HCT116 (cell line): ENCODE measurements around the gene NAGK. TPM values are rescaled to one million over a fixed set of nuclear protein-coding genes. Genes with fewer than 3 reads are reported as not detected.
A peak's percentile ranks its signal among the peaks of the same experiment; 100 is the strongest.
"Not testable (repeated sequence)": the region's sequence is repeated elsewhere in the genome, so short reads cannot be mapped to it uniquely, and the experiment has no call there.

Source experiments
- ATAC-seq: fragments of 200-7000 bp; cut with Tn5 transposase; 2 replicates; pipeline ENCODE4 v1.9.1; 2020; ENCODE audit warnings: mild to moderate bottlenecking, moderate library complexity
- BruUV-seq: library from RNA; stranded (reverse); fragments of 400-500 nt; replicated peaks from 2 replicates; lab custom pipeline; 2021; lab: Mats Ljungman, UMichigan
- CTCF ChIA-PET: fragments of 300-600 bp; sonication (Branson Sonifier 250); formaldehyde crosslinking; loops from one replicate; lab custom pipeline; 2021; ENCODE audit warnings: antibody characterized with exemption; lab: Charles Lee
- POLR2A ChIA-PET: fragments of 300-600, 350-600 bp; sonication (Branson Sonifier 250); formaldehyde crosslinking; loops from one replicate; lab custom pipeline; 2021; ENCODE audit warnings: antibody characterized with exemption; lab: Charles Lee
- RAD21 ChIA-PET, 2 experiments: fragments of 300-600 bp; sonication (Branson Sonifier 250); formaldehyde crosslinking; loops; one replicate each; lab custom pipeline; 2023; ENCODE audit warnings: low total read pairs in 2 of 2; ENCODE audit not compliant: uncharacterized antibody in 2 of 2, unreplicated experiment in 2 of 2, low non-redundant PET in 1 of 2; lab: Charles Lee
- DNase-seq: peaks from one replicate; pipeline ENCODE4 v3.0.0-alpha.2; 2010; ENCODE audit warnings: low read depth, low spot score
- H2AFZ ChIP-seq: fragments of 200-600 bp; shearing (Covaris generic), sonication (generic); 2 replicates; pipeline ENCODE4 v1.6.1; 2017; ENCODE audit warnings: low read depth, mixed run types, mixed read lengths, antibody characterized with exemption, low read length; ENCODE audit not compliant: poor library complexity, severe bottlenecking
- H3K27ac ChIP-seq: 2 replicates; pipeline ENCODE4 v1.5.1; 2012; ENCODE audit warnings: low read depth, low read length
- H3K27me3 ChIP-seq: fragments of 200-600 bp; sonication (generic); 2 replicates; pipeline ENCODE4 v1.6.1; 2016; ENCODE audit warnings: mixed run types, low read length, mixed read lengths; ENCODE audit not compliant: insufficient read depth
- H3K36me3 ChIP-seq, 2 experiments: fragments of 200-500 bp in 1 of 2; fragments of 200-600 bp in 1 of 2; sonication (Bioruptor generic) in 1 of 2; sonication (generic) in 1 of 2; 2 replicates each; pipeline versions ENCODE4 v1.5.1 to v1.6.1; 2014 to 2016; ENCODE audit warnings: low read length in 2 of 2, inconsistent platforms in 1 of 2, mixed read lengths in 1 of 2, mixed run types in 1 of 2; ENCODE audit not compliant: insufficient read depth in 2 of 2, control insufficient read depth in 1 of 2
- H3K4me1 ChIP-seq, 2 experiments: fragments of 200-600 bp in 1 of 2; sonication (generic) in 1 of 2; 2 replicates each; pipeline versions ENCODE4 v1.5.1 to v1.6.1; 2012 to 2017; ENCODE audit warnings: low read length in 2 of 2, inconsistent platforms in 1 of 2, mild to moderate bottlenecking in 1 of 2, mixed read lengths in 1 of 2, mixed run types in 1 of 2, moderate library complexity in 1 of 2; ENCODE audit not compliant: insufficient read depth in 2 of 2, control insufficient read depth in 1 of 2
- H3K4me2 ChIP-seq: fragments of 200-600 bp; sonication (generic); 2 replicates; pipeline ENCODE4 v1.6.1; 2017; ENCODE audit warnings: mixed run types, low read length, mixed read lengths
- H3K4me3 ChIP-seq, 2 experiments: fragments of 200-600 bp in 1 of 2; sonication (generic) in 1 of 2; replicated peaks in 1 of 2; 2 replicates each; pipeline ENCODE4 v1.5.1; 2011 to 2016; ENCODE audit warnings: low read length in 2 of 2, control low read depth in 1 of 2, low read depth in 1 of 2, mild to moderate bottlenecking in 1 of 2, mixed read lengths in 1 of 2, mixed run types in 1 of 2
- H3K79me2 ChIP-seq: fragments of 200-600 bp; sonication (generic); 2 replicates; pipeline ENCODE4 v1.6.1; 2017; ENCODE audit warnings: mild to moderate bottlenecking, mixed run types, low read length, moderate library complexity, mixed read lengths; ENCODE audit not compliant: insufficient read depth
- H3K9ac ChIP-seq: fragments of 200-600 bp; sonication (generic); 2 replicates; pipeline ENCODE4 v1.6.1; 2016; ENCODE audit warnings: low read length, mixed read lengths
- H3K9me2 ChIP-seq: fragments of 200-600 bp; sonication (generic), shearing (Covaris generic); 2 replicates; pipeline ENCODE4 v1.6.1; 2017; ENCODE audit warnings: mixed run types, mild to moderate bottlenecking, moderate library complexity; ENCODE audit not compliant: insufficient read depth
- H3K9me3 ChIP-seq, 2 experiments: fragments of 200-500 bp in 1 of 2; fragments of 200-600 bp in 1 of 2; sonication (Bioruptor generic) in 1 of 2; sonication (generic) in 1 of 2; 2 replicates each; pipeline ENCODE4 v1.6.1; 2014 to 2017; ENCODE audit warnings: low read length in 2 of 2, mixed read lengths in 2 of 2, inconsistent platforms in 1 of 2, low read depth in 1 of 2, mild to moderate bottlenecking in 1 of 2, mixed run types in 1 of 2, moderate library complexity in 1 of 2; ENCODE audit not compliant: control insufficient read depth in 1 of 2, insufficient read depth in 1 of 2
- H4K20me1 ChIP-seq: fragments of 200-600 bp; sonication (generic), shearing (Covaris generic); 2 replicates; pipeline ENCODE4 v1.6.1; 2017; ENCODE audit warnings: mixed run types, mild to moderate bottlenecking, moderate library complexity; ENCODE audit not compliant: insufficient read depth
- MAX ChIP-seq: IDR thresholded peaks from 2 replicates; pipeline ENCODE4 v1.6.1; 2012
- RAD21 ChIP-seq: IDR thresholded peaks from 2 replicates; pipeline ENCODE4 v1.6.1; 2012; ENCODE audit warnings: low read depth, mild to moderate bottlenecking
- TCF7L2 ChIP-seq: IDR thresholded peaks from 2 replicates; pipeline ENCODE4 v1.7.0; 2011; ENCODE audit warnings: borderline replicate concordance, inconsistent platforms; ENCODE audit not compliant: insufficient read depth, insufficient read length; ENCODE audit errors: extremely low read depth
- YY1 ChIP-seq: IDR thresholded peaks from 2 replicates; pipeline ENCODE4 v1.6.1; 2011; ENCODE audit warnings: low read length, low read depth, moderate library complexity, mild to moderate bottlenecking; ENCODE audit not compliant: insufficient replicate concordance; ENCODE audit errors: extremely low read depth
- intact Hi-C: fragments of 100-400 bp; cut with micrococcal nuclease; formaldehyde crosslinking; loops from 2 replicates; pipeline ENCODE4 v1.10.0; 2022
- total RNA-seq: library from RNA; stranded (reverse); gene quantifications from one replicate; pipeline ENCODE4 v1.2.1, GENCODE V29; 2021; ENCODE audit not compliant: unreplicated experiment

NAGK gene
- total RNA-seq, 1 experiment from 2014 or later = 36.8 TPM

- TF ChIP-seq TCF7L2 = no peak
- TF ChIP-seq MAX = no peak
- no peak for TF ChIP-seq YY1
Measured at GRCh38 chr2:71048096-71048495, 20.4 kb upstream of the NAGK start (continued).

DNA sequence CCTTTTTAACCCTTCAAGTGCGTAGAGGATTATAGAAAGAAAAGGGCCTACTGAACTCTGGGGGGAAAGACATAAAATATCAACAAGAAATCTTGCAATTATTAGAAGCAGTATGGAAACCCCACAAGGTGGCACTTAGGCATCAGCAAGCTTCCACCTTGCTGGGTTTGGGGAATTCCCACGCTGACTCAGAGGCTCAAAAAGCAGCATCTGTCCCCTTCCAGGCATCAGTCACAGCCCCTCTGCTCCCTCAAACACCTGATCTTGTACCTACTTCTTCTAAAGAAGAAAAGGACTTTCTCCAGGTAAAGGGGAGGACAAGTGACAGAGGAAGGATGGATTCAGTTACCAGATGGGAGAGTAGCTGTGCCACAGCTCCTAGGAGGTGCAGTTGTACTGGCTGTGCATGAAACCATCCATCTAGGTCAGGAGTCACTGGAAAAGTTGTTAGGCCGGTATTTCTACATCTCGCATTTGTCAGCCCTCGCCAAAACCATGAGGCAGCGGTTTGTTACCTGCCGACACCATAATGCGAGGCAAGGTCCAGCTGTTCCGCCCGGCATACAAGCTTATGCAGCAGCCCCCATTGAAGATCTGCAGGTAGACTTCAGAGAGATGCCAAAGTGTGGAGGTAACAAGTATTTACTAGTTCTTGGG, 18.6 kb upstream of the NAGK start:
- H3K79me2 ChIP-seq, intact Hi-C loops, POLR2A ChIA-PET, H3K4me3 ChIP-seq, H3K9me3 ChIP-seq, H3K36me3 ChIP-seq, BruUV-seq, RAD21 ChIA-PET, ATAC-seq, H3K9ac ChIP-seq, H3K4me1 ChIP-seq, H3K9me2 ChIP-seq, H3K27ac ChIP-seq, H4K20me1 ChIP-seq, H3K27me3 ChIP-seq, H2AFZ ChIP-seq, DNase-seq: not testable (repeated sequence)
- CTCF ChIA-PET = interaction anchor here (1.0 to 1.1 kb wide), 2 partner anchors 19 to 51 kb away, joined by 3 to 4 read pairs; partner anchors contain the start of gene NAGK
- TF ChIP-seq MAX (peak; percentile 58), RAD21 (peak; percentile 32; the same call in 1 of the 2 replicates)
- H3K4me2 ChIP-seq = peak overlapping the region; percentile 27; the same call in 1 of the 2 replicates

DNA sequence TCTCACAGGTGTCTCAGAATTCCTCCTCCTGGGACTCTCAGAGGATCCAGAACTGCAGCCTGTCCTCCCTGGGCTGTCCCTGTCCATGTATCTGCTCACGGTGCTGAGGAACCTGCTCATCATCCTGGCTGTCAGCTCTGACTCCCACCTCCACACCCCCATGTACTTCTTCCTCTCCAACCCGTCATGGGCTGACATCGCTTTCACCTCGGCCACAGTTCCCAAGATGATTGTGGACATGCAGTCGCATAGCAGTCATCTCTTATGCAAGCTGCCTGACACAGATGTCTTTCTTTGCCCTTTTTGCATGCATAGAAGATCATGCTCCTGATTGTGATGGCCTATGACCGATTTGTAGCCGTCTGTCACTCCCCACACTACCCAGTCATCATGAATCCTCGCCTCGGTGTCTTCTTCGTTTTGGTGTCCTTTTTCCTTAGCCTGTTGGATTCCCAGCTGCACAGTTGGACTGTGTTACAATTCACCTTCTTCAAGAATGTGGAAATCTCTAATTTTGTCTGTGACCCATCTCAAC, 13.2 kb upstream of the NAGK start:
- POLR2A ChIA-PET, BruUV-seq, H4K20me1 ChIP-seq, H3K27ac ChIP-seq, CTCF ChIA-PET, H3K36me3 ChIP-seq, H3K4me1 ChIP-seq, H2AFZ ChIP-seq, RAD21 ChIA-PET, H3K79me2 ChIP-seq, H3K9me3 ChIP-seq, H3K4me2 ChIP-seq, H3K4me3 ChIP-seq, intact Hi-C loops, ATAC-seq, H3K9me2 ChIP-seq, H3K9ac ChIP-seq, DNase-seq, H3K27me3 ChIP-seq: not testable (repeated sequence)
